Measurements from ENCODE around the gene DNM2. TPM values are rescaled to one million over a fixed set of nuclear protein-coding genes. Genes with fewer than 3 reads are reported as not detected.
"Not testable (repeated sequence)": the region's sequence is repeated elsewhere in the genome, so short reads cannot be mapped to it uniquely, and the experiment has no call there.

Gene DNM2
- total RNA-seq, 1 donor from 2014 or later = 185 TPM

- Mint-ChIP-seq H3K36me3 (ENCODE audit: low read depth) (no peaks in the 10 kb centered on the region), H3K4me1 (ENCODE audit: low read depth) (no peaks in the 10 kb centered on the region), H3K27me3 (ENCODE audit: low read depth) (no peaks in the 10 kb centered on the region), H3K9me3 (no peaks in the 10 kb centered on the region), H3K27ac (no peak overlapping the region), H3K4me3 (ENCODE audit: low read depth) (no peak overlapping the region)
- no peak for DNase-seq (ENCODE audit: low spot score)
- intact Hi-C loops (cut with micrococcal nuclease) = no loop called here
These were observed 138.1 kb downstream of the DNM2 start for GRCh38 chr19:10855879-10856522.

- H3K27me3 Mint-ChIP-seq (ENCODE audit: low read depth); intact Hi-C loops (cut with micrococcal nuclease); H3K4me1 Mint-ChIP-seq (ENCODE audit: low read depth); H3K36me3 Mint-ChIP-seq (ENCODE audit: low read depth); H3K27ac Mint-ChIP-seq; H3K4me3 Mint-ChIP-seq (ENCODE audit: low read depth); DNase-seq (ENCODE audit: low spot score); H3K9me3 Mint-ChIP-seq: not testable (repeated sequence)
These were observed 139.0 kb downstream of the DNM2 start for GRCh38 chr19:10856899-10857298.

GRCh38 chr19:10858204-10858828, 140.4 kb downstream of the DNM2 start:
- no peaks in the 10 kb centered on the region for H3K27me3 Mint-ChIP-seq (ENCODE audit: low read depth)
- H3K4me3 Mint-ChIP-seq (ENCODE audit: low read depth) = no peak overlapping the region
- no peaks in the 10 kb centered on the region for H3K9me3 Mint-ChIP-seq
- H3K27ac Mint-ChIP-seq = no peak overlapping the region
- no peak for DNase-seq (ENCODE audit: low spot score)
- intact Hi-C loops (cut with micrococcal nuclease) = no loop called here
- peaks cover 2% of the 10 kb centered on the region for H3K4me1 Mint-ChIP-seq (ENCODE audit: low read depth)
- no peaks in the 10 kb centered on the region for H3K36me3 Mint-ChIP-seq (ENCODE audit: low read depth)

GRCh38 chr19:10861103-10861651, 143.3 kb downstream of the DNM2 start:
- Mint-ChIP-seq H3K36me3 (ENCODE audit: low read depth) (no peaks in the 10 kb centered on the region), H3K27ac (no peak overlapping the region), H3K9me3 (no peaks in the 10 kb centered on the region), H3K4me3 (ENCODE audit: low read depth) (no peak overlapping the region), H3K4me1 (ENCODE audit: low read depth) (peaks cover 9% of the 10 kb centered on the region), H3K27me3 (ENCODE audit: low read depth) (no peaks in the 10 kb centered on the region)
- intact Hi-C loops (cut with micrococcal nuclease) = no loop called here
- DNase-seq (ENCODE audit: low spot score) = no peak

DNA sequence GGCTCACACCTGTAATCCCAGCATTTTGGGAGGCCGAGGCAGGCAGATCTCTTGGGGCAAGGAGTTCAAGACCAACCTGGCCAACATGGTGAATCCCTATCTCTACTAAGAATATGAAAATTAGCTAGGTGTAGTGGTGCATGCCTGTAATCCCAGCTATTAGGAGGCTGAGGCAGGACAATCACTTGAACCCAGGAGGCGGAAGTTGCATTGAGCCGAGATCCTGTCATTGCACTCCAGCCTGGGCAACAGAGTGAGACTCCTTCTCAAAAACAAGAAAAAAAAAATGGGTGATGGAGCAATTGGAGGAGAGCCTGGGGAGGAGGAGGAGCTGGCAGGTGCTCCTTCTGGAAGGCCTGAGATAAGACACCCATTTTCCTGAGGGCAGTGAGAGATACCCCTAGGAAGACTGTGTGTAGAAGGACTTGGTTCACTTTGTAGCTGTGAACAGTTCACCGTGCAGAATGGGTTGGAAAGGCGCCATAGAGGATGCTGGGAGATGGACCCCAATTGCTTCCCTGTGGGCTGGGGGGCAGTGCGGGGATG, 144.8 kb downstream of the DNM2 start:
- Mint-ChIP-seq H3K4me3 (ENCODE audit: low read depth) (no peak overlapping the region), H3K27ac (no peak overlapping the region), H3K4me1 (ENCODE audit: low read depth) (peaks cover 9% of the 10 kb centered on the region), H3K36me3 (ENCODE audit: low read depth) (no peaks in the 10 kb centered on the region), H3K9me3 (no peaks in the 10 kb centered on the region), H3K27me3 (ENCODE audit: low read depth) (no peaks in the 10 kb centered on the region)
- DNase-seq (ENCODE audit: low spot score) = no peak
- intact Hi-C loops (cut with micrococcal nuclease) = no loop called here

- H3K9me3 Mint-ChIP-seq = no peaks in the 10 kb centered on the region
- H3K27me3 Mint-ChIP-seq (ENCODE audit: low read depth) = no peaks in the 10 kb centered on the region
- intact Hi-C loops (cut with micrococcal nuclease) = no loop called here
- H3K36me3 Mint-ChIP-seq (ENCODE audit: low read depth) = no peaks in the 10 kb centered on the region
- no peak for DNase-seq (ENCODE audit: low spot score)
- peak overlapping the region; percentile 28 for H3K27ac Mint-ChIP-seq
- H3K4me1 Mint-ChIP-seq (ENCODE audit: low read depth) = peaks cover 14% of the 10 kb centered on the region
- no peak overlapping the region for H3K4me3 Mint-ChIP-seq (ENCODE audit: low read depth)
These were observed 145.3 kb downstream of the DNM2 start for GRCh38 chr19:10863107-10863717.

DNA sequence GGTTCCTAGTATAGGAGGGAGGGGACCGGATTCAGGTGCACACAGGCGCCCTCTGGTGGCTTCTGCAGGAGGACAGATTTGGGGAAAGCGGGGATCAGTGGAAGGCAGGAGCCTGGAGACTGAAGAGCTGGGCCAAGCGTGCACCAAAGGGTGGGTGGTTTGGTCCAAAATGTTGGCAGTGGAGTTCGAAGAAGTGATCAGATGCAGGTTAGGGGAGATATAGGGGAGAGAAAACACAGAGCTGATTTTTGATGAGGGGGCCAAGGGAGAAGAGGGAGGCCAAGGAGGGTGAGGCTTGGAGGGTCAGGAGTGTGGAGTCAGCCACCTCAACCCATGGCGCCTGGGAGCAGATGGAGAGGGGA, 146.6 kb downstream of the DNM2 start:
- no peaks in the 10 kb centered on the region for H3K9me3 Mint-ChIP-seq
- intact Hi-C loops (cut with micrococcal nuclease) = loop anchor here (1.0 kb wide), 1 partner anchor 147 kb away; no protein-coding TSS in a partner anchor
- no peaks in the 10 kb centered on the region for H3K36me3 Mint-ChIP-seq (ENCODE audit: low read depth)
- H3K27ac Mint-ChIP-seq = peak overlapping the region; percentile 60
- no peaks in the 10 kb centered on the region for H3K27me3 Mint-ChIP-seq (ENCODE audit: low read depth)
- H3K4me1 Mint-ChIP-seq (ENCODE audit: low read depth) = peaks cover 17% of the 10 kb centered on the region
- DNase-seq (ENCODE audit: low spot score) = peak; percentile 75
- no peak overlapping the region for H3K4me3 Mint-ChIP-seq (ENCODE audit: low read depth)

DNA sequence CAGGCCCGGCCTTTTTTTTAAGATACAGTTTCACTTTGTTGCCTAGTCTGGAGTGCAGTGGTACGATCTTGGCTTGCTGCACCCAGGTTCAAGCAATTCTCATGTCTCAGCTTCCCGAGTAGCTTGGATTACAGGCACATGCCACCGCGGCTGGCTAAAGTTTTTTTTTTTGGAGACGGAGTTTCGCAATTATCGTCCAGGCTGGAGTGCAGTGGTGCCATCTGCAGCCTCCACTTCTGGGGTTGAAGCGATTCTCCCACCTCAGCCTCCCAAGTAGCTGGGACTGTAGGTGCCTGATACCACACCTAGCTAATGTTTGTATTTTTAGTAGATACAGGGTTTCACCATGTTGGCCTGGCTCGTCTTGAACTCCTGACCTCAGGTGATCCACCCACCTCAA, 148.6 kb downstream of the DNM2 start:
- Mint-ChIP-seq H3K4me3 (ENCODE audit: low read depth) (no peak overlapping the region), H3K4me1 (ENCODE audit: low read depth) (peaks cover 24% of the 10 kb centered on the region), H3K36me3 (ENCODE audit: low read depth) (no peaks in the 10 kb centered on the region), H3K27ac (no peak overlapping the region), H3K9me3 (no peaks in the 10 kb centered on the region), H3K27me3 (ENCODE audit: low read depth) (no peaks in the 10 kb centered on the region)
- DNase-seq (ENCODE audit: low spot score) = no peak
- intact Hi-C loops (cut with micrococcal nuclease) = no loop called here

DNA sequence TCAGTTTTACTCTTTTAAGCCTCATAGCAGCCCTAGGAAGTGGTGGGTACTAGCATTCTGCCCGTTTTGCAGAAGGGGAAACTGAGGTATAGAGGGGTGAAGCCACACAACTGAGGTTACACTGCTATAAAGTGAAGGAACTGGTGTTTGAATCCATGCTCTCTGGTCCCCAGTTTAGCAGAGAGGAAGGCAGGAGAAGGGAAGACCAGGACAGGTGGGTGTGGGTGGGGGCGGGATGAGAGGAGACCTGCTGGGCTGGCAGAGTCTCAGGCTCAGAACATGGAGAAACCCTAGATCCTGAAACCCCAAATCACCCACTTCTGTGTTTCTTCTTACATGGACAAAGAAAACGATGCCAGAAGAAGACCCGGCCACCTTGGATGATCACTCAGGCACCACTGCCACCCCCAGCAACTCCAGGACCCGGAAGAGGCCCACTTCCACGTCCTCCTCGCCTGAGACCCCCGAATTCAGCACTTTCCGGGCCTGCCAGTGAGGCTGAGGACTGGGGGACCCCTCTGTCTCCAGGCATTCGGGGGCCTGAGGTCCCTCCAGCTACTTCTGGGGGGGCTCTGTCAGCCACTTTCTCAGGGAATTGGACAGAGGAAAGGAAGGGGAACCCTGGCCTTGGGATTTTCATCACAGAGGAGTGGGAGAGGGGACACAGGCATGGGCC, 151.1 kb downstream of the DNM2 start:
- Mint-ChIP-seq H3K9me3 (no peaks in the 10 kb centered on the region), H3K4me1 (ENCODE audit: low read depth) (peaks cover 26% of the 10 kb centered on the region), H3K4me3 (ENCODE audit: low read depth) (peak overlapping the region; percentile 33), H3K36me3 (ENCODE audit: low read depth) (peaks cover 10% of the 10 kb centered on the region), H3K27me3 (ENCODE audit: low read depth) (no peaks in the 10 kb centered on the region), H3K27ac (peak overlapping the region; percentile 12)
- intact Hi-C loops (cut with micrococcal nuclease) = no loop called here
- DNase-seq (ENCODE audit: low spot score) = no peak

DNA sequence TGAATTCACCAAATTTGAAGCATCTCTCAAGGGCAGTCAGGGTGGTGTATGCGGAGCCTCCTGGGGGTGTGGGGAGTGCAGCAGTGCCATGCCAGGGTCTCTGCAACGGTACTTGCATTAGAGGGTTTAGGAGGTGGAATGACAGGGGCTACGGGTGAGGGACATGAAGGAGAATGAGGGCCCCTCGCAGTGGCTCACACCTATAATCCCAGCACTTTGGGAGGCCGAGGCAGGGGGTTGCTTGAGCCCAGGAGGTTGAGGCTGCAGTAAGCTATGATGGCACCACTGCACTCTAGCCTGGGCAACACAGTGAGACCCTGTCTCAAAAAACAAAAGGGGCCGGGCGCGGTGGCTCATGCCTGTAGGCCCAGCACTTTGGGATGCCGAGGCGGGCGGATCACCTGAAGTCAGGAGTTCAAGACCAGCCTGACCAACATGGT, 152.0 kb downstream of the DNM2 start:
- peak overlapping the region; percentile 59 for H3K27ac Mint-ChIP-seq
- intact Hi-C loops (cut with micrococcal nuclease) = loop anchor here (2.0 kb wide), 1 partner anchor 59 kb away; the partner anchor contains the start of genes TIMM29 and YIPF2
- H3K36me3 Mint-ChIP-seq (ENCODE audit: low read depth) = peaks cover 11% of the 10 kb centered on the region
- not testable (repeated sequence) for H3K27me3 Mint-ChIP-seq (ENCODE audit: low read depth); DNase-seq (ENCODE audit: low spot score); H3K9me3 Mint-ChIP-seq
- H3K4me3 Mint-ChIP-seq (ENCODE audit: low read depth) = peak overlapping the region; percentile 81
- peaks cover 21% of the 10 kb centered on the region for H3K4me1 Mint-ChIP-seq (ENCODE audit: low read depth)

GRCh38 chr19:10870501-10870954, 152.6 kb downstream of the DNM2 start:
- peak overlapping the region; percentile 81 for H3K4me3 Mint-ChIP-seq (ENCODE audit: low read depth)
- no peak for DNase-seq (ENCODE audit: low spot score)
- intact Hi-C loops (cut with micrococcal nuclease) = loop anchor here (2.0 kb wide), 1 partner anchor 58 kb away; the partner anchor contains the start of genes TIMM29 and YIPF2
- H3K27me3 Mint-ChIP-seq (ENCODE audit: low read depth) = no peaks in the 10 kb centered on the region
- H3K36me3 Mint-ChIP-seq (ENCODE audit: low read depth) = peaks cover 11% of the 10 kb centered on the region
- H3K4me1 Mint-ChIP-seq (ENCODE audit: low read depth) = peaks cover 21% of the 10 kb centered on the region
- H3K9me3 Mint-ChIP-seq = no peaks in the 10 kb centered on the region
- H3K27ac Mint-ChIP-seq = peak overlapping the region; percentile 95

GRCh38 chr19:10870955-10871603, 153.2 kb downstream of the DNM2 start, which contains the start of gene CARM1:
TSS of gene CARM1 (plus strand) at chr19:10871553. CDS start at chr19:10871703, 150 bp downstream.
- peaks cover 11% of the 10 kb centered on the region for H3K36me3 Mint-ChIP-seq (ENCODE audit: low read depth)
- H3K4me1 Mint-ChIP-seq (ENCODE audit: low read depth) = peaks cover 21% of the 10 kb centered on the region
- intact Hi-C loops (cut with micrococcal nuclease) = loop anchor here (1.0 to 2.0 kb wide), 3 partner anchors 35 to 564 kb away; partner anchors contain the start of genes ODAD3, PRKCSH, TIMM29 and TMED1
- no peaks in the 10 kb centered on the region for H3K27me3 Mint-ChIP-seq (ENCODE audit: low read depth)
- DNase-seq (ENCODE audit: low spot score) = peak; percentile 97
- H3K9me3 Mint-ChIP-seq = no peaks in the 10 kb centered on the region
- H3K4me3 Mint-ChIP-seq (ENCODE audit: low read depth) = peak within 1 kb of the TSS; percentile 89
- H3K27ac Mint-ChIP-seq = peak within 1 kb of the TSS; percentile 95

Measured in activated T-helper 2 cell treated with anti-CD3 and anti-CD28 coated beads, Interferon-gamma antibody, Interleukin-2, Interleukin-4, amounts not matched to agents 10 μg/mL and 5 μg/mL and 100 μg/mL, durations not matched to agents 14 hours and 24 hours and 36 hours (primary cell).